H1 (cell line): ENCODE data around the gene FASTKD1. TPM values are rescaled to one million over a fixed set of nuclear protein-coding genes. Genes with fewer than 3 reads are reported as not detected.

ENCODE experiments used
- CTCF ChIA-PET: fragments of 300-600 bp; sonication (Branson Sonifier 250); formaldehyde crosslinking; loops from one replicate; lab custom pipeline; 2021; ENCODE audit not compliant: partially characterized antibody; lab: Charles Lee
- POLR2A ChIA-PET: fragments of 300-600 bp; sonication (Branson Sonifier 250); formaldehyde crosslinking; loops from one replicate; lab custom pipeline; 2021; ENCODE audit warnings: inconsistent platforms; ENCODE audit not compliant: partially characterized antibody; lab: Charles Lee
- DNase-seq, 2 experiments: peaks; one replicate each; pipeline versions ENCODE4 v3.0.0 to v3.0.0-alpha.2; 2010 to 2022; ENCODE audit warnings: low spot score in 2 of 2, low read depth in 1 of 2, mixed read lengths in 1 of 2
- FAIRE-seq: peaks from 2 replicates; lab custom pipeline; 2011; peaks lifted over from hg19 to GRCh38; lab: Jason Lieb, UNC
- H2AFZ ChIP-seq: 2 replicates; pipeline ENCODE4 v1.8.1; 2012; ENCODE audit warnings: low read length, inconsistent platforms
- H2AK5ac ChIP-seq: 2 replicates; pipeline ENCODE4 v1.6.1; 2013; ENCODE audit warnings: low read depth, low read length
- H2BK120ac ChIP-seq: replicated peaks from 2 replicates; pipeline ENCODE3; 2013; ENCODE audit warnings: low read depth, low read length, inconsistent platforms
- H2BK12ac ChIP-seq: 2 replicates; pipeline ENCODE4 v1.6.1; 2013; ENCODE audit warnings: low read depth, low read length
- H2BK15ac ChIP-seq: 2 replicates; pipeline ENCODE4 v1.6.1; 2013; ENCODE audit warnings: low read length
- H2BK20ac ChIP-seq: 2 replicates; pipeline ENCODE4 v1.6.1; 2013; ENCODE audit warnings: low read length
- H2BK5ac ChIP-seq: 2 replicates; pipeline ENCODE4 v1.6.1; 2013; ENCODE audit warnings: low read depth, low read length
- H3K14ac ChIP-seq: 2 replicates; pipeline ENCODE4 v1.6.1; 2013; ENCODE audit warnings: inconsistent platforms; ENCODE audit not compliant: insufficient read length
- H3K18ac ChIP-seq: 2 replicates; pipeline ENCODE4 v1.6.1; 2013; ENCODE audit warnings: low read length; ENCODE audit errors: extremely low read depth
- H3K23ac ChIP-seq: 2 replicates; pipeline ENCODE4 v1.6.1; 2013; ENCODE audit warnings: inconsistent platforms; ENCODE audit not compliant: insufficient read length
- H3K23me2 ChIP-seq: 2 replicates; pipeline ENCODE4 v1.6.1; 2013; ENCODE audit warnings: low read depth, low read length
- H3K27ac ChIP-seq: 2 replicates; pipeline ENCODE4 v1.6.1; 2011; ENCODE audit warnings: low read depth, low read length, inconsistent platforms
- H3K27me3 ChIP-seq, 4 experiments: replicated peaks in 1 of 4; 1 replicate in 1 of 4; 2 replicates in 3 of 4; pipeline versions ENCODE4 v1.6.1 to v1.8.1; 2011 to 2013; ENCODE audit warnings: low read length in 3 of 4, mild to moderate bottlenecking in 3 of 4, inconsistent platforms in 2 of 4, mixed read lengths in 2 of 4, moderate library complexity in 1 of 4; ENCODE audit not compliant: control insufficient read depth in 3 of 4, insufficient read depth in 3 of 4; ENCODE audit errors: extremely low read depth in 1 of 4
- H3K36me3 ChIP-seq, 4 experiments: 2 replicates each; pipeline versions ENCODE4 v1.6.1 to v1.8.1; 2011 to 2013; ENCODE audit warnings: mild to moderate bottlenecking in 4 of 4, low read length in 3 of 4, moderate library complexity in 2 of 4, control low read depth in 1 of 4, inconsistent platforms in 1 of 4; ENCODE audit not compliant: insufficient read depth in 4 of 4, control insufficient read depth in 2 of 4
- H3K4ac ChIP-seq: replicated peaks from 2 replicates; pipeline ENCODE3; 2013; ENCODE audit warnings: low read length, low read depth, mixed read lengths, inconsistent platforms; ENCODE audit not compliant: insufficient read length
- H3K4me1 ChIP-seq, 4 experiments: replicated peaks in 1 of 4; 1 replicate in 1 of 4; 2 replicates in 3 of 4; pipeline versions ENCODE4 v1.6.1 to v1.8.1; 2011 to 2013; ENCODE audit warnings: low read length in 3 of 4, inconsistent platforms in 2 of 4, mixed read lengths in 1 of 4; ENCODE audit not compliant: insufficient read depth in 4 of 4, control insufficient read depth in 3 of 4
- H3K4me2 ChIP-seq, 2 experiments: 2 replicates each; pipeline versions ENCODE4 v1.6.1 to v1.8.1; 2011 to 2013; ENCODE audit warnings: low read depth in 2 of 2, low read length in 2 of 2, control low read depth in 1 of 2, inconsistent platforms in 1 of 2, mild to moderate bottlenecking in 1 of 2; ENCODE audit not compliant: insufficient read depth in 1 of 2
- H3K4me3 ChIP-seq, 4 experiments: fragments of 200-600, 300-600 bp in 1 of 4; sonication (generic), shearing (Covaris generic), sonication (Bioruptor Twin) in 1 of 4; 2 replicates each; pipeline versions ENCODE4 v1.5.1 to v1.8.1; 2011 to 2016; ENCODE audit warnings: low read length in 4 of 4, low read depth in 3 of 4, control low read depth in 2 of 4, inconsistent platforms in 2 of 4, mild to moderate bottlenecking in 2 of 4, mixed read lengths in 1 of 4, moderate library complexity in 1 of 4; ENCODE audit not compliant: insufficient read depth in 2 of 4; ENCODE audit errors: extremely low read depth in 1 of 4
- H3K56ac ChIP-seq: replicated peaks from 2 replicates; pipeline ENCODE3; 2013; ENCODE audit warnings: low read depth, mild to moderate bottlenecking, mixed read lengths, low read length, inconsistent platforms; ENCODE audit not compliant: insufficient read length
- H3K79me1 ChIP-seq: 2 replicates; pipeline ENCODE4 v1.6.1; 2013; ENCODE audit warnings: low read depth, low read length, control low read depth
- H3K79me2 ChIP-seq, 2 experiments: 2 replicates each; pipeline versions ENCODE4 v1.6.1 to v1.8.1; 2012 to 2013; ENCODE audit warnings: low read length in 2 of 2, mild to moderate bottlenecking in 2 of 2, inconsistent platforms in 1 of 2; ENCODE audit not compliant: insufficient read depth in 2 of 2, control insufficient read depth in 1 of 2
- H3K9ac ChIP-seq, 4 experiments: replicated peaks in 1 of 4; 1 replicate in 1 of 4; 2 replicates in 3 of 4; pipeline versions ENCODE4 v1.6.1 to v1.8.1; 2011 to 2013; ENCODE audit warnings: low read depth in 3 of 4, low read length in 3 of 4, control low read depth in 2 of 4, mild to moderate bottlenecking in 2 of 4, moderate library complexity in 2 of 4, inconsistent platforms in 1 of 4; ENCODE audit errors: extremely low read depth in 1 of 4
- H3K9me3 ChIP-seq, 2 experiments: 2 replicates each; pipeline versions ENCODE4 v1.6.1 to v1.8.1; 2012 to 2013; ENCODE audit warnings: mild to moderate bottlenecking in 2 of 2, moderate library complexity in 2 of 2, control low read depth in 1 of 2, inconsistent platforms in 1 of 2, low read depth in 1 of 2, low read length in 1 of 2, mixed read lengths in 1 of 2; ENCODE audit not compliant: insufficient read depth in 2 of 2
- H4K20me1 ChIP-seq, 2 experiments: replicated peaks in 1 of 2; 2 replicates each; pipeline versions ENCODE3 to v1.8.1; 2011 to 2013; ENCODE audit warnings: inconsistent platforms in 2 of 2, low read length in 2 of 2, mild to moderate bottlenecking in 1 of 2; ENCODE audit not compliant: insufficient read depth in 2 of 2, control insufficient read depth in 1 of 2
- H4K5ac ChIP-seq: 2 replicates; pipeline ENCODE4 v1.6.1; 2013; ENCODE audit warnings: low read length, low read depth, mixed read lengths, inconsistent platforms; ENCODE audit not compliant: insufficient read length
- H4K8ac ChIP-seq: 2 replicates; pipeline ENCODE4 v1.8.0; 2013; ENCODE audit warnings: mild to moderate bottlenecking, moderate library complexity, low read length, inconsistent platforms; ENCODE audit not compliant: insufficient read depth; ENCODE audit errors: extremely low read depth
- H4K91ac ChIP-seq: replicated peaks from 2 replicates; pipeline ENCODE3; 2013; ENCODE audit warnings: low read length, mixed read lengths, inconsistent platforms; ENCODE audit not compliant: insufficient read length
- CEBPB ChIP-seq: IDR thresholded peaks from 2 replicates; pipeline ENCODE4 v1.6.1; 2012; ENCODE audit warnings: low read depth, low read length
- HDAC2 ChIP-seq, 2 experiments: fragments of 300-600 bp in 1 of 2; sonication (generic) in 1 of 2; IDR thresholded peaks; 2 replicates each; pipeline ENCODE4 v1.6.1; 2011 to 2012; ENCODE audit warnings: low read depth in 2 of 2, low read length in 2 of 2, mild to moderate bottlenecking in 2 of 2, moderate library complexity in 2 of 2, borderline replicate concordance in 1 of 2, inconsistent platforms in 1 of 2
- POLR2A ChIP-seq, 2 experiments: IDR thresholded peaks; 1 replicate in 1 of 2; 2 replicates in 1 of 2; pipeline ENCODE4 v1.6.1; 2011; ENCODE audit warnings: low read depth in 2 of 2, low read length in 2 of 2, mild to moderate bottlenecking in 2 of 2; ENCODE audit errors: control extremely low read depth in 1 of 2
- SP4 ChIP-seq: IDR thresholded peaks from 2 replicates; pipeline ENCODE4 v1.6.1; 2012; ENCODE audit warnings: low read length, inconsistent platforms
- TAF1 ChIP-seq: IDR thresholded peaks from 2 replicates; pipeline ENCODE4 v1.6.1; 2011; ENCODE audit warnings: mild to moderate bottlenecking, low read depth, low read length
- TBP ChIP-seq: IDR thresholded peaks from 2 replicates; pipeline ENCODE4 v1.6.1; 2011; ENCODE audit warnings: low read depth, low read length, improper control_type of control experiment
- TCF12 ChIP-seq: IDR thresholded peaks from 2 replicates; pipeline ENCODE4 v1.6.1; 2011; ENCODE audit warnings: low read depth, mild to moderate bottlenecking, low read length
- WGBS, 2 experiments: shearing (Covaris generic) in 1 of 2; methylation state at CpG; one replicate each; pipeline versions ENCODE4 v1.1.6 to v1.1.7; 2013 to 2015; ENCODE audit warnings: low lambda C conversion rate in 2 of 2, mixed read lengths in 2 of 2, inconsistent platforms in 1 of 2, low coverage in 1 of 2, missing lambda C conversion rate in 1 of 2; ENCODE audit not compliant: insufficient replicate concordance in 2 of 2, insufficient coverage in 1 of 2, insufficient read length in 1 of 2; ENCODE audit errors: extremely low coverage in 1 of 2, missing lambda C conversion rate in 1 of 2; 5-methylcytosine and 5-hydroxymethylcytosine counted together
- polyA plus RNA-seq, 7 experiments: library from polyadenylated mRNA; depleted of rRNA in 3 of 7; stranded (reverse) in 5 of 7; unstranded in 2 of 7; fragments of >200 nt in 5 of 7; fragments of 200-250 nt in 2 of 7; gene quantifications; 1 replicate in 5 of 7; 2 replicates in 1 of 7; 4 replicates in 1 of 7; pipeline versions ENCODE4 v1.2.1 to v1.2.3, GENCODE V29; 2011 to 2013; ENCODE audit warnings: missing spikeins in 2 of 7, mixed read lengths in 2 of 7
- total RNA-seq: library from RNA; stranded (reverse); fragmentation: NEBNext Ultra II Directional; extraction: Animal tissue kit (Norgen Biotek cat#: 25700); gene quantifications from 2 replicates; pipeline ENCODE4 v1.2.1, GENCODE V29; 2021

Gene FASTKD1
- total and polyA plus RNA-seq, 2 of the 8 experiments (the other 6 are each of a cell fraction or from before 2014, with no cell fraction given), result 18.7 to 70.8 TPM

GRCh38 chr2:169511818-169512217, 61.8 kb downstream of the FASTKD1 start:
- Histone ChIP-seq H4K5ac (no peak overlapping the region), H2BK15ac (no peak overlapping the region), H2AK5ac (no peak overlapping the region), H3K4me1 (peaks cover 0 to 2% (median 0%) of the 10 kb centered on the region in 4 experiments; a peak in 2 of 7 replicates), H3K23me2 (no peaks in the 10 kb centered on the region), H3K23ac (no peak overlapping the region), H2BK20ac (no peak overlapping the region), H3K18ac (no peak overlapping the region), H2BK12ac (no peak overlapping the region), H3K4me3 (no peak overlapping the region), H4K20me1 (no peaks in the 10 kb centered on the region), H3K4ac (no peak overlapping the region), H3K4me2 (no peak overlapping the region), H3K27me3 (no peaks in the 10 kb centered on the region), H2AFZ (no peak overlapping the region), H2BK120ac (no peak overlapping the region), H4K8ac (no peak overlapping the region), H3K9me3 (no peaks in the 10 kb centered on the region), H2BK5ac (no peak overlapping the region), H4K91ac (no peak overlapping the region), H3K9ac (no peak overlapping the region), H3K56ac (no peak overlapping the region), H3K14ac (no peak overlapping the region), H3K36me3 (no peaks in the 10 kb centered on the region), H3K79me2 (no peaks in the 10 kb centered on the region), H3K79me1 (no peaks in the 10 kb centered on the region), H3K27ac (no peak overlapping the region)
- WGBS, 2 experiments, result 88% methylated on average over 1 of the region's 1 CpG; no CpG with 5 or more reads in 1 of the 2 experiments
- no peak for DNase-seq
- TF ChIP-seq TBP (no peak), TAF1 (no peak), TCF12 (no peak), CEBPB (no peak), SP4 (no peak), HDAC2 (IDR thresholded peaks at IDR 0.05; ENCODE audit: borderline replicate concordance in 1 of 2, low read depth in 2 of 2, low read length in 2 of 2) (no peak), POLR2A (IDR thresholded peaks at IDR 0.05; ENCODE audit: control extremely low read depth in 1 of 2, low read depth in 2 of 2, low read length in 2 of 2) (no peak)
- ChIA-PET CTCF (no interaction called here), POLR2A (no interaction called here)
- no peak for FAIRE-seq
